MCF 10A (cell line): ENCODE results near the gene EIF2B1. TPM values are rescaled to one million over a fixed set of nuclear protein-coding genes. Genes with fewer than 3 reads are reported as not detected.

Experiments
- Bru-seq: library from RNA; stranded (reverse); fragments of 400-500 nt; gene quantifications from one replicate; lab custom pipeline; 2021; lab: Mats Ljungman, UMichigan
- BruChase-seq, 2 experiments: library from RNA; stranded (reverse); fragments of 400-500 nt; gene quantifications; one replicate each; lab custom pipeline; 2021; lab: Mats Ljungman, UMichigan
- BruUV-seq: library from RNA; stranded (reverse); fragments of 400-500 nt; replicated peaks from 2 replicates; lab custom pipeline; 2021; lab: Mats Ljungman, UMichigan
- CTCF ChIA-PET: fragments of 300-600 bp; sonication (Branson Sonifier 250); formaldehyde crosslinking; extraction: SDS; loops from one replicate; lab custom pipeline; 2021; ENCODE audit warnings: antibody characterized with exemption, inconsistent platforms; lab: Yijun Ruan, JAX
- POLR2A ChIA-PET: fragments of 300-600, 350-650 bp; sonication (Branson Sonifier 250); formaldehyde crosslinking; extraction: SDS; loops from one replicate; lab custom pipeline; 2020; ENCODE audit warnings: antibody characterized with exemption, inconsistent platforms; lab: Yijun Ruan, JAX
- DNase-seq: peaks from one replicate; pipeline ENCODE4 v3.0.0-alpha.2; 2018; ENCODE audit not compliant: unreplicated experiment
- H3K27ac Mint-ChIP-seq: one replicate; pipeline ENCODE4 v1.8.0; 2022; ENCODE audit warnings: mild to moderate bottlenecking, low read depth, mixed read lengths; ENCODE audit not compliant: unreplicated experiment
- H3K27me3 Mint-ChIP-seq: one replicate; pipeline ENCODE4 v1.8.0; 2022; ENCODE audit warnings: mixed read lengths; ENCODE audit not compliant: insufficient read depth, unreplicated experiment
- H3K36me3 Mint-ChIP-seq: one replicate; pipeline ENCODE4 v1.8.0; 2022; ENCODE audit warnings: mild to moderate bottlenecking, moderate library complexity, mixed read lengths; ENCODE audit not compliant: insufficient read depth, unreplicated experiment
- H3K4me1 Mint-ChIP-seq: one replicate; pipeline ENCODE4 v1.8.0; 2022; ENCODE audit warnings: mixed read lengths; ENCODE audit not compliant: insufficient read depth, unreplicated experiment
- H3K4me3 Mint-ChIP-seq: one replicate; pipeline ENCODE4 v1.8.0; 2022; ENCODE audit warnings: mild to moderate bottlenecking, moderate library complexity, mixed read lengths; ENCODE audit not compliant: unreplicated experiment
- H3K9me3 Mint-ChIP-seq: one replicate; pipeline ENCODE4 v1.8.0; 2022; ENCODE audit warnings: mixed read lengths; ENCODE audit not compliant: unreplicated experiment
- intact Hi-C: fragments of 100-400 bp; cut with micrococcal nuclease; formaldehyde crosslinking; loops from 2 replicates; pipeline ENCODE4 v1.14.1; 2022
- long read RNA-seq: library from polyadenylated mRNA; stranded (forward); transcript quantifications from one replicate; pipeline ENCODE4 v2.0.0, GENCODE V29; 2022
- total RNA-seq: library from RNA; stranded (reverse); gene quantifications from 2 replicates; pipeline ENCODE4 v1.2.3, GENCODE V29; 2022
- TF ChIP-seq, protein P1 (sequence below): fragments of 200-600 bp; IDR thresholded peaks from one replicate; pipeline ENCODE4 v1.8.0; 2022; ENCODE audit warnings: antibody characterized with exemption, mild to moderate bottlenecking; ENCODE audit not compliant: unreplicated experiment

EIF2B1 gene
- total RNA-seq (38.9 and 47.3 TPM in 2 replicates), Bru-seq, nascent RNA (percentile 75 among the genes with signal in this experiment), BruChase-seq, experiment 1, labeled RNA remaining after a 6-hour chase (percentile 87 among the genes with signal in this experiment), BruChase-seq, experiment 2, labeled RNA remaining after a 2-hour chase (percentile 81 among the genes with signal in this experiment)
- long read RNA-seq, transcript EIF2B1-201 (9 exons, 2,477 nt), result major isoform, 146 of 174 reads
- long read RNA-seq, partial matches to known transcripts, result 1 of 174 reads
- long read RNA-seq, other reads (novel, unspliced or antisense), result 27 of 174 reads

DNA sequence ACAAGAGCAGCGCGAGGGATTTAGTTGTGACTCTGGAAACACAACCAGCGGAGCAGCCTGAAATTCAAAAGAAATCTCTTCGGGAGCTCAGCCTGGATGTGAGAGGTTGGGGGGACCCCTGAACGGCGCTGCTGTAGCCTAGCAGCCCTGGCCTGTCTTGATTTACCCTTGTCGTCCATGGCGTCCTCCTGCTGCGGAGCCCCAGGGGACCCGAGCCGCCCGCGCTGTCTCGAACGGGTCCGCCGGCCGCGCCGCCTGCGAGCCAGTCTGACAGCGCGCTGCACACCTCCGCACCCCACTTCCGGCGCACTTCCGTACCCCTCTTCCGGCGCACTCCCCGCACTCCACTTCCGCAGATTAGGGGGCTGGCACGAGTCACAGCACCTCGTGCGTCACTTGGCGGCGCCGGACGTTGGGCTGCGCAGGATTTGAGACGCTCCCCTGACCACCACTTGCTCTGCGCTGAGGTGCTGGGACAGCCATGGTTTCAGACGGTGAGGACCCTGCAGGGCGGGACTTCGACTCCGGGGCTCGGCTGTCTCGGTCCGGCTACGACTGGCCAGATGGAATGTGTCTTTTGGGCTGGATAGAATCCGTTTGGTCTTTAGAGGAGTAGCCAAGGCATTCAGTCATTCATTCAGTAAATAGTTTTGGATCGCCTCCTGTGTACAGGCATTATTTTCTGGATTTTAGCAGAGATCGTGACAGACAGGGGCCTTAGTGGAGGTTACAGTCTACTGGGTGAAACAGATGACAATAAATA, at the start of gene EIF2B1, which contains the start of gene GTF2H3:
Gene EIF2B1, minus strand, starts transcription at position 308 of the 763 bp plus-strand sequence. Its CDS starts 129 bp downstream, at position 179.
Gene GTF2H3, plus strand, starts transcription at position 451 of the 763 bp plus-strand sequence. Its CDS starts 31 bp downstream, at position 482.
- intact Hi-C loops, result no loop called here
- H3K27me3 Mint-ChIP-seq, result no peaks in the 10 kb centered on the region
- H3K4me1 Mint-ChIP-seq, result peaks cover 9% of the 10 kb centered on the region
- no TSS peak for BruUV-seq
- peak within 1 kb of the TSS; percentile 93 for H3K4me3 Mint-ChIP-seq
- POLR2A ChIA-PET, result interaction anchor here (0.5 to 2.0 kb wide), 16 partner anchors 9 to 401 kb away, joined by 3 to 17 read pairs (median 5); partner anchors contain the start of genes DDX55, KMT5A, MPHOSPH9 and MTRFR
- DNase-seq, result peak; percentile 97
- TF ChIP-seq, protein P1, sequence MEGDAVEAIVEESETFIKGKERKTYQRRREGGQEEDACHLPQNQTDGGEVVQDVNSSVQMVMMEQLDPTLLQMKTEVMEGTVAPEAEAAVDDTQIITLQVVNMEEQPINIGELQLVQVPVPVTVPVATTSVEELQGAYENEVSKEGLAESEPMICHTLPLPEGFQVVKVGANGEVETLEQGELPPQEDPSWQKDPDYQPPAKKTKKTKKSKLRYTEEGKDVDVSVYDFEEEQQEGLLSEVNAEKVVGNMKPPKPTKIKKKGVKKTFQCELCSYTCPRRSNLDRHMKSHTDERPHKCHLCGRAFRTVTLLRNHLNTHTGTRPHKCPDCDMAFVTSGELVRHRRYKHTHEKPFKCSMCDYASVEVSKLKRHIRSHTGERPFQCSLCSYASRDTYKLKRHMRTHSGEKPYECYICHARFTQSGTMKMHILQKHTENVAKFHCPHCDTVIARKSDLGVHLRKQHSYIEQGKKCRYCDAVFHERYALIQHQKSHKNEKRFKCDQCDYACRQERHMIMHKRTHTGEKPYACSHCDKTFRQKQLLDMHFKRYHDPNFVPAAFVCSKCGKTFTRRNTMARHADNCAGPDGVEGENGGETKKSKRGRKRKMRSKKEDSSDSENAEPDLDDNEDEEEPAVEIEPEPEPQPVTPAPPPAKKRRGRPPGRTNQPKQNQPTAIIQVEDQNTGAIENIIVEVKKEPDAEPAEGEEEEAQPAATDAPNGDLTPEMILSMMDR, result no peak
- peaks cover 57% of the 10 kb centered on the region for H3K36me3 Mint-ChIP-seq
- CTCF ChIA-PET, result no interaction called here
- H3K27ac Mint-ChIP-seq, result peak within 1 kb of the TSS; percentile 99
- H3K9me3 Mint-ChIP-seq, result no peaks in the 10 kb centered on the region

DNA sequence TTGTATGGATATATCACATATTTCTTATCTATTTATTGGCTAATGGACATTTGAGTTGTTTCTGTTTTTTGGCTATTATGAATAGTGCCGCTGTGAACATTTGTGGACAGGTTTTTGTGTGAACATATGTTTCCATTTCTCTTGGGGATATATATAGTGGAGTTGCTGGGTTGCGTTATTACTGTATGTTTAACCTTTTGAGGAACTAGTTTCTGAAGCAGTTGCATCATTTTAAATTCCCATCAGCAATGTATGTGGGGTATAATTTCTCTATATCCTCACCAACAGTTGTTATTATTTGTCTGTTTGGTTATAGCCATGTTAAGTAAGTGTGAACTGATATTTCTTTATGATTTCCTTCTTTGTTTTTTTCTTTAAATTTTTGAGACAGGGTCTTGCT, 48.1 kb upstream of the EIF2B1 start:
- no peak overlapping the region for H3K27ac Mint-ChIP-seq

DNA sequence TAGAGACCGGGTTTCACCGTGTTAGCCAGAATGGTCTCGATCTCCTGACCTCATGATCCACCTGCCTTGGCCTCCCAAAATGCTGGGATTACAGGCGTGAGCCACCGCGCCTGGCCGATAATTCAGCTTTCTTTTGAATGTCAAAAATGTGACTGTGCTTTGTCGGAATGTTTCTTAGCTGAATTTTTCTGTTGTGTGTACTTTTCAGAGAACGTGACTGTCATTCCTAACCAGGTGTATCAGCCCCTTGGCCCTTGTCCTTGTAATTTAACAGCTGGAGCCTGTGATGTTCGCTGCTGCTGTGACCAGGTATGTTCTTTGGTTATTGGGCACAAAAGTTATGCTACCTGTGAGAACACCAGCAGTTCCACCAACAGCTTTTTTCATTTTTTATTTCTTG, 45.5 kb upstream of the EIF2B1 start:
- Mint-ChIP-seq H3K36me3 (peaks cover 47% of the 10 kb centered on the region), H3K9me3 (no peaks in the 10 kb centered on the region), H3K4me3 (no peak overlapping the region), H3K4me1 (no peaks in the 10 kb centered on the region), H3K27ac (no peak overlapping the region), H3K27me3 (no peaks in the 10 kb centered on the region)
- ChIA-PET CTCF (interaction anchor here (0.6 kb wide), 1 partner anchor 38 kb away, joined by 3 read pairs; no protein-coding TSS in a partner anchor), POLR2A (interaction anchor here (0.8 to 1.1 kb wide), 3 partner anchors 23 to 94 kb away, joined by 3 read pairs; no protein-coding TSS in a partner anchor)
- BruUV-seq, result no TSS peak
- TF ChIP-seq, protein P1, result no peak
- no peak for DNase-seq
- intact Hi-C loops, result no loop called here

More for the DNA sequence above, 48.1 kb upstream of the EIF2B1 start:
- ChIA-PET POLR2A (no interaction called here), CTCF (no interaction called here)
- intact Hi-C loops, result no loop called here
- TF ChIP-seq, protein P1, result no peak
- Mint-ChIP-seq H3K36me3 (peaks cover 32% of the 10 kb centered on the region), H3K4me1 (no peaks in the 10 kb centered on the region), H3K27me3 (no peaks in the 10 kb centered on the region), H3K9me3 (no peaks in the 10 kb centered on the region), H3K4me3 (no peak overlapping the region)
- no TSS peak for BruUV-seq
- no peak for DNase-seq
